Stomach (tissue), 9 donors: Measurements from ENCODE around the gene POLR2L. TPM values are rescaled to one million over a fixed set of nuclear protein-coding genes. Genes with fewer than 3 reads are reported as not detected.

Source experiments
- DNase-seq, 2 donors: peaks; one replicate each; pipeline versions ENCODE4 v3.0.0 to v3.0.0-alpha.2; 2013 to 2019
- H3K27ac ChIP-seq, 5 donors: fragments of 200-600 bp in 4 of 5; sonication (generic) in 4 of 5; one replicate each; pipeline ENCODE4 v1.5.1; 2013 to 2019; ENCODE audit warnings: mild to moderate bottlenecking in 1 of 5, moderate library complexity in 1 of 5
- H3K27me3 ChIP-seq, 3 donors: fragments of 200-600 bp; sonication (generic); one replicate each; pipeline ENCODE4 v1.5.1; 2017 to 2019; ENCODE audit warnings: mixed run types in 1 of 3
- H3K36me3 ChIP-seq, 4 donors: fragments of 200-600 bp; sonication (generic); 1 replicate in 3 of 4; 2 replicates in 1 of 4; pipeline ENCODE4 v1.5.1; 2016 to 2019
- H3K4me1 ChIP-seq, 4 donors: fragments of 200-600 bp; sonication (generic); one replicate each; pipeline ENCODE4 v1.5.1; 2016 to 2019
- H3K4me3 ChIP-seq, 4 donors: fragments of 200-600 bp; sonication (generic) in 3 of 4; one replicate each; pipeline ENCODE4 v1.5.1; 2016 to 2019; ENCODE audit warnings: mild to moderate bottlenecking in 1 of 4
- H3K9me3 ChIP-seq, 4 donors: fragments of 200-600 bp; sonication (generic); one replicate each; pipeline ENCODE4 v1.5.1; 2016 to 2019
- CTCF ChIP-seq, 7 experiments: fragments of 450-650 bp in 4 of 7; fragments of 200-600 bp in 3 of 7; sonication (generic) in 3 of 7; IDR thresholded peaks; one replicate each; pipeline ENCODE4 v1.5.1; 2016 to 2019; ENCODE audit warnings: antibody characterized with exemption in 7 of 7, control low read depth in 2 of 7, mild to moderate bottlenecking in 1 of 7
- EP300 ChIP-seq: sonication (generic); formaldehyde crosslinking; IDR thresholded peaks from one replicate; pipeline ENCODE4 v1.6.1; 2017; ENCODE audit warnings: antibody characterized with exemption
- POLR2A ChIP-seq, 4 donors: fragments of 450-650 bp; IDR thresholded peaks; one replicate each; pipeline ENCODE4 v1.6.1; 2016; ENCODE audit warnings: antibody characterized with exemption in 4 of 4, control low read depth in 2 of 4, mild to moderate bottlenecking in 1 of 4, moderate library complexity in 1 of 4
- POLR2AphosphoS5 ChIP-seq, 3 donors: sonication (generic); formaldehyde crosslinking; IDR thresholded peaks; one replicate each; pipeline ENCODE4 v1.6.1; 2016; ENCODE audit warnings: antibody characterized with exemption in 3 of 3
- WGBS, 5 donors: extraction: QIAGEN DNeasy Blood & Tissue Kit in 3 of 5; methylation state at CpG; one replicate each; pipeline versions ENCODE4 v1.1.5 to v1.1.7; 2013 to 2018; 5-methylcytosine and 5-hydroxymethylcytosine counted together
- intact Hi-C: fragments of 100-400 bp; cut with DNase I; formaldehyde crosslinking; loops from one replicate; pipeline ENCODE4 v1.15.1; 2023; ENCODE audit warnings: low total_unique reads
- polyA plus RNA-seq, 3 donors: library from polyadenylated mRNA; stranded (reverse); fragments of 200-250 nt; gene quantifications; one replicate each; pipeline ENCODE4 v1.2.3, GENCODE V29; 2013
- total RNA-seq, 5 donors: library from RNA; depleted of rRNA; stranded (reverse); fragments of >200 nt; gene quantifications; one replicate each; pipeline versions ENCODE4 v1.1.0 to v1.2.3, GENCODE V29; 2014 to 2016
- donor health status: healthy with polysubstance abuse.
- donor health status: Bipolar disorder and iron deficiency.
- donor health status: healthy.

Gene POLR2L
- total and polyA plus RNA-seq, 8 donors: 13.8 to 407 (median 110) TPM

GRCh38 chr11:828506-829175, 13.7 kb downstream of the POLR2L start:
- H3K36me3 ChIP-seq: peaks cover 18 to 23% (median 21%) of the 10 kb centered on the region in 4 donors
- peak overlapping the region; percentile 89 to 96 (median 94) for H3K27ac ChIP-seq
- no peak for TF ChIP-seq CTCF (IDR thresholded peaks at IDR 0.05)
- TF ChIP-seq POLR2A (IDR thresholded peaks at IDR 0.05): no peak
- no peak for TF ChIP-seq POLR2AphosphoS5 (IDR thresholded peaks at IDR 0.05)
- TF ChIP-seq EP300: no peak
- H3K9me3 ChIP-seq: no peaks in the 10 kb centered on the region
- intact Hi-C loops: no loop called here
- peaks cover 80 to 98% (median 93%) of the 10 kb centered on the region in 4 donors for H3K4me1 ChIP-seq
- no peak for DNase-seq
- H3K4me3 ChIP-seq: peak overlapping the region; percentile 35 to 54 (median 40)
- H3K27me3 ChIP-seq: peaks cover 0 to 90% (median 40%) of the 10 kb centered on the region in 3 donors
- WGBS, 5 donors: 42 to 57% (median 54%) methylated on average over 6 to 21 of the region's 21 CpGs

GRCh38 chr11:827897-828192, 14.5 kb downstream of the POLR2L start, which contains the start of gene CRACR2B:
Gene CRACR2B (plus strand): TSS chr11:827919. CDS start chr11:828608, 689 bp downstream.
- TF ChIP-seq EP300 (no peak), CTCF (IDR thresholded peaks at IDR 0.05) (no peak), POLR2AphosphoS5 (IDR thresholded peaks at IDR 0.05) (no peak), POLR2A (IDR thresholded peaks at IDR 0.05) (no peak)
- H3K4me1 ChIP-seq: peaks cover 79 to 99% (median 96%) of the 10 kb centered on the region in 4 donors
- peak within 1 kb of the TSS; percentile 46 to 56 (median 50) for H3K4me3 ChIP-seq
- H3K27me3 ChIP-seq: peaks cover 0 to 90% (median 40%) of the 10 kb centered on the region in 3 donors
- WGBS, 5 donors: 6 to 36% (median 29%) methylated on average over 2 to 5 of the region's 5 CpGs
- H3K27ac ChIP-seq: peak within 1 kb of the TSS; percentile 89 to 96 (median 94)
- intact Hi-C loops: no loop called here
- no peak for DNase-seq
- H3K9me3 ChIP-seq: no peaks in the 10 kb centered on the region
- H3K36me3 ChIP-seq: peaks cover 24 to 30% (median 29%) of the 10 kb centered on the region in 4 donors

GRCh38 chr11:827146-827896, 15.0 kb downstream of the POLR2L start:
- TF ChIP-seq POLR2AphosphoS5 (IDR thresholded peaks at IDR 0.05): peak in 2 of 3 donors; percentile 39 to 46
- TF ChIP-seq EP300: no peak
- peak in 1 of 4 donors; percentile 36 for TF ChIP-seq POLR2A (IDR thresholded peaks at IDR 0.05)
- TF ChIP-seq CTCF (IDR thresholded peaks at IDR 0.05): no peak
- peak; percentile 84 to 89 for DNase-seq
- H3K27me3 ChIP-seq: peaks cover 0 to 86% (median 40%) of the 10 kb centered on the region in 3 donors
- WGBS, 5 donors: 1 to 8% (median 2%) methylated on average over 18 to 66 of the region's 66 CpGs
- H3K4me1 ChIP-seq: peaks cover 80 to 100% (median 97%) of the 10 kb centered on the region in 4 donors
- peaks cover 29 to 35% (median 34%) of the 10 kb centered on the region in 4 donors for H3K36me3 ChIP-seq
- peak overlapping the region; percentile 46 to 56 (median 50) for H3K4me3 ChIP-seq
- no peaks in the 10 kb centered on the region for H3K9me3 ChIP-seq
- intact Hi-C loops: no loop called here
- peak overlapping the region; percentile 89 to 96 (median 94) for H3K27ac ChIP-seq

DNA sequence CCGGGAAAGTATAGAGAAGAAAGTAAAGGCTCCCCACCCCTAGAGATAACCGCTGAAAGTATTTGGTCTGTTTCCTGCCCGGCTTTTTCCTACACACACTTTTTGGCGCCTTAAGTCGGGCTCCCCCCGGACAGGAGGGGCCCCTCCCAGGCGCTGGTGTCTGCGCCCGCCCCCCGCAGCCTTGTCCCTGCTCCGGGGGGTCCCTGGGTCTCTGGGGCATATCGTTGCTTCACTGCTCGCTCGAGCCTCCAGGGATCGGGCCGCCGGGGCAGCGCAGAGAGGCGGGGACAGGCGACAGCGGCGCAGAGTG, 15.5 kb downstream of the POLR2L start:
- WGBS, 5 donors: 0 to 5% (median 2%) methylated on average over 12 to 22 of the region's 22 CpGs
- no peaks in the 10 kb centered on the region for H3K9me3 ChIP-seq
- peaks cover 0 to 80% (median 40%) of the 10 kb centered on the region in 3 donors for H3K27me3 ChIP-seq
- H3K4me3 ChIP-seq: peak overlapping the region; percentile 46 to 56 (median 50)
- peaks cover 83 to 100% (median 97%) of the 10 kb centered on the region in 4 donors for H3K4me1 ChIP-seq
- peaks cover 32 to 40% (median 39%) of the 10 kb centered on the region in 4 donors for H3K36me3 ChIP-seq
- intact Hi-C loops: no loop called here
- TF ChIP-seq CTCF (IDR thresholded peaks at IDR 0.05) (no peak), EP300 (no peak), POLR2A (IDR thresholded peaks at IDR 0.05) (no peak), POLR2AphosphoS5 (IDR thresholded peaks at IDR 0.05) (no peak)
- peak overlapping the region; percentile 89 to 96 (median 94) for H3K27ac ChIP-seq
- DNase-seq: no peak
